Activated CD8-positive, alpha-beta memory T cell treated with anti-CD3 and anti-CD28 coated beads for 24 hours (primary cell): Measurements from ENCODE around the gene PIP4K2C.
"Not testable (repeated sequence)": the region's sequence is repeated elsewhere in the genome, so short reads cannot be mapped to it uniquely, and the experiment has no call there.

Experiments
- DNase-seq: peaks from one replicate; pipeline ENCODE4 v3.0.0-alpha.2; 2020

PIP4K2C gene

GRCh38 chr12:57623811-57624390 lies 32.9 kb downstream of the PIP4K2C start:
- DNase-seq = no peak

GRCh38 chr12:57624441-57625220 lies 33.6 kb downstream of the PIP4K2C start:
- DNase-seq = no peak

DNA sequence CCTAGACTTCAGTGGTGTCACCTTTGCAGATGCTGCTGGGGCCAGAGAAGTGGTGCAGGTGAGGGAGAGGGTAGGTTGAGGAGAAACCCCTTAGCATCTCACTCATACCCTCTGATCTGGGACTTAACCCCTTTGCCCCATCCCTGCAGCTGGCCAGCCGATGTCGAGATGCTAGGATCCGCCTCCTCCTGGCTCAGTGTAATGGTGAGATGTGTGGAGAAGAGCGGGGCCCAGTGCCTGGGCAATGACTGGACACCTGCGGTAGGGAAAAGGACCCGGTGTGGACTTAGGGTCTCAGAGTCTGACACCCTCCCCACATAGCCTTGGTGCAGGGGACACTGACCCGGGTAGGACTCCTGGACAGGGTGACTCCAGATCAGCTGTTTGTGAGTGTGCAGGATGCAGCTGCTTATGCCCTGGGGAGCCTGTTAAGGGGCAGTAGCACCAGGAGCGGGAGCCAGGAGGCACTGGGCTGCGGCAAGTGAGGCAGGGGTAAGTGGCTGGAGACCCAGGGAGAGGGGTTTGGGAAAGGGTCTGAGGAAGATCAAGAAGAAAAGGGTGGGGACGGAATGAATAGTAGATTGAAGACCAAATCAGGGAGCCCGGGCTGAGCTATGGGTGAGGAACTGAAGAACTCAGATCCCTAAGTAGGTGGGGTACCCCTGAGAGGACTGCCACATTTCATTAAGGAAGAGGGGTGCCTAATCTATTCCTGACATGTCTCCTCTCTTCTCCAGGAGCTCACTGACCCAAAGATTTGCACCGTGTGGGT lies 34.5 kb downstream of the PIP4K2C start:
- DNase-seq = peak; percentile 52

- no peak for DNase-seq
Measured at GRCh38 chr12:57626111-57626920, 35.3 kb downstream of the PIP4K2C start.

DNA sequence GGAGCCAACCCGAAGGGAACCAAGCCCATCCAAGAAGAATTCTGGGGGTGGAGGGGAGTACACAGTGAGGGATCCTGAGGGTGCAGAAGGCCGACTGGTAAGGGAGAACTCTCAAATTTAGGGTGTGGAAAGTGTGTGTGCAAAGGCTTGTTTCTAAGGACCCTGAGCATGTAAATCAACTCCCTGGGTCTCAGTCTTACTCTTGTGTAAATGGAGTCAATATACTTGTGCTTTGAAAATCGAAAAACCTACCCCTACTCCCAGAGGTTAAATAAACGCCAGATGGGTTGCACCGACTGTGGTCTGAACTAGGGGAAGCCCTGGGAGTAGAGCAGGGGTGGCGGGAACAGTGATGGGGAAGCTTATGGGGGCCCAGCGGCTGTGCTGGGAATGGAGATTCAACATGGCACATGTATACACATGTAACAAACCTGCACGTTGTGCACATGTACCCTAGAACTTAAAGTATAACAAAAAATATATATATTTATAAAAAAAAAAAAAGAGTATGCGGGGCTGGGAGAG lies 36.0 kb downstream of the PIP4K2C start:
- DNase-seq = peak; percentile 42

DNA sequence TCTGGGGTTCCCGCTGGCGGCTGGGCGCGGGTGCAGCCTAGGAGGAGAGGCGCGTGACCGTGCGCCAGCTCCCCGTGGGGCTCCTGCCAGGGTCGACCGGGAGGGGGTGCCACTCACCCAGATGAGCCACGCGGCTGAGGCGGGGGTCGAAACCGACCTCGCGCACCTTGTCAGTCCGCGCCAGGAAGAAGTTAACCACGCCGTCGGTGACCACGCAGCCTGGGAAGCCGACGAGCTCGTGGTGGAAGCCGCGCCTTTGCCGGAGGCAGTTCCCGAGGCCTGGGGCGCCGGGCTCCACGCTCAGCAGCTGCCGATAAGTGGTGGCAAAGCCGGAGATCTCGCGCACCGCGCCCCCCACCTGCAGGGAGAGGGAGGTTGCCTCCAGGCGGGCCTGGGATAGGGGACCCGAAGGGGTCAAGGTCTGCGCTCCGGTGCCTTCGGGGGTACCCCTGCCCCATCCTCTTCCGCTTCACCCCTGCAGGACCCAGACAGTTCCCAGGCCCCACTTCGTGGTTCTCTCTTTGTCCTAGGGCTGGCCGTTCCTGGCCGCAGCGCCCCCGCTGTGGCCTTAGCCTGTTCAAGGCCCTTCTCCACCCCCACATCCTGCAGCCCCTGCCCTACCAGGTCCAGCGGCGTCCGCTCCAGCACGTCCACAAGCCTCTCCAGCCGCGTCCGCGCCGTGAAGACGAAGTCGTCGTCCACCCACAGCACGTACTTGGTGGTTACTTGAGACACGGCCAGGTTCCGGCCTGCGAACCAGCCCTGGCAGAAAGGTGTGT lies 36.7 kb downstream of the PIP4K2C start:
- no peak for DNase-seq

GRCh38 chr12:57628280-57629191 lies 37.5 kb downstream of the PIP4K2C start:
- DNase-seq = no peak

GRCh38 chr12:57629897-57630471 lies 39.0 kb downstream of the PIP4K2C start:
- no peak for DNase-seq

- DNase-seq = no peak
Measured at GRCh38 chr12:57630891-57631433, 40.0 kb downstream of the PIP4K2C start.

DNA sequence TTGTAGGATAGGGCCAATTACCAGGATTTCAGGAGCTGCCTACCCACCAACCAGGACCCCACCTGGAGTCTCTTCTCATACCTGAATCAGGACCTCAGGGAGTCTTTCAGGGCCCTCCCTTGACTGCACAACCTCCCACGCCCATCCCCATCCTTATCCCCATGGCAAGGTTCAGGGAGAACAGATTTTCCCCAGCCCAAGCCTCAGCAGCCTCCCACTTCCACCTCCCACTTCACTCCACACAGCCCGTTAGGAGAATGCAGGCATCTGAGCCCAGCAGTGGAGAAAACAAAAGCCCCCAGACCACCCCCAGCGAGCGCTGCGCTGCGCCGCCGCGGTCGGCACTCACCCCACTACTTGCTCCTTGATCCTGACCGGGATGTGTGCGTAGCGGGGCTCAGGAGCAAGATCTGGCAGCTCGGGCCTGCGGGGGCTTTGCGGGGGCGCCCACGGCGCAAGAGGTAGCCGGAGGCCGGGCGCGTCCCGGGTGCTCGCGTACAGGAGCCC lies 40.6 kb downstream of the PIP4K2C start:
- DNase-seq = no peak

- peak; percentile 74 for DNase-seq
Measured at GRCh38 chr12:57632073-57632957, 41.3 kb downstream of the PIP4K2C start.

- DNase-seq = peak; percentile 88
Measured at GRCh38 chr12:57632958-57633840, 42.2 kb downstream of the PIP4K2C start, which contains the start of gene B4GALNT1. B4GALNT1 (minus strand) TSS chr12:57633201; CDS start chr12:57632132, 1,069 bp downstream.

DNA sequence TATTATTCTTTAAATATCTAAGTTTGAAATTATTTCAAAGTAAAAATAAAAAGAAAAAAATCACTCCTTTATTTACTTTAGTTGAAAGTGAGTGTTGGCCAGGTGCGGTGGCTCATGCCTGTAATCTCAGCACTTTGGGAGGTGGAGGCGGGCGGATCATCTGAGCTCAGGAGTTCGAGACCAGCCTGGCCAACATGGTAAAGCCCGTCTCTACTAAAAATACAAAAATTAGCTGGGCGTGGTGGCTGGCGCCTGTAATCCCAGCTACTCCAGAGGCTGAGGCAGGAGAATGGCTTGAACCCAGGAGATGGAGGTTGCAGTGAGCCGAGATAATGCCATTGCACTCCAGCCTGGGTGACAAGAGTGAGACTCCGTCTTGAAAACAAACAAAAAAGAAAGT lies 45.7 kb downstream of the PIP4K2C start:
- DNase-seq = not testable (repeated sequence)

DNA sequence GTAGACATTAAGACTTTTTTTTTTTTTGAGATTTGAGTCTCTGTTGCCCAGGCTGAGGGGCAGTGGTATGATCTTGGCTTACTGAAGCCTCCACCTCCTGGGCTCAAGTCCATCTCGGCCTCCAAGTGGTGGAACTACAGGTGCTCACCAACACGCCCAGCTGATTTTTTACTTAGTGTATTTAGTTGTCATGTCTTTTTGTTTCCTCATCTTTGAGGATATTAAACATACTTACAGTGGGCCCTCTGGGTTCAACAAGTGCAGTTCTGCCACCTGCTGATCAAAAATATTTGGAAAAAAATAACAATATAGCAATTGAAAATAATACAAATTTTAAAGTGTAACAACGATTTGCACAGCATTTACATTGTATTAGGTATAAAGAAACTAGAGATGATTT lies 46.4 kb downstream of the PIP4K2C start:
- no peak for DNase-seq

GRCh38 chr12:57638096-57638495 lies 47.1 kb downstream of the PIP4K2C start:
- DNase-seq = no peak

- no peak for DNase-seq
Measured at GRCh38 chr12:57640175-57641042, 49.4 kb downstream of the PIP4K2C start.
